Progenitor cell of endocrine pancreas (in vitro differentiated cells): ENCODE results near the gene LCE6A. TPM values are rescaled to one million over a fixed set of nuclear protein-coding genes. Genes with fewer than 3 reads are reported as not detected.

Experiments used
- DNase-seq: peaks from one replicate; pipeline ENCODE4 v3.0.0; 2021; ENCODE audit warnings: low spot score; ENCODE audit not compliant: unreplicated experiment
- H3K27ac Mint-ChIP-seq: 2 replicates; pipeline ENCODE4 v1.8.0; 2021; ENCODE audit warnings: mild to moderate bottlenecking, moderate library complexity, mixed read lengths
- H3K27me3 Mint-ChIP-seq: 2 replicates; pipeline ENCODE4 v1.8.0; 2021; ENCODE audit warnings: mixed read lengths
- H3K36me3 Mint-ChIP-seq: 2 replicates; pipeline ENCODE4 v1.8.0; 2022; ENCODE audit warnings: mixed read lengths; ENCODE audit not compliant: insufficient read depth
- H3K4me1 Mint-ChIP-seq: 2 replicates; pipeline ENCODE4 v1.8.0; 2021; ENCODE audit warnings: low read depth, mixed read lengths
- H3K4me3 Mint-ChIP-seq: 2 replicates; pipeline ENCODE4 v1.8.0; 2021; ENCODE audit warnings: low read depth, mild to moderate bottlenecking, moderate library complexity, mixed read lengths
- H3K9me3 Mint-ChIP-seq: 2 replicates; pipeline ENCODE4 v1.8.0; 2021; ENCODE audit warnings: low read depth, mixed read lengths
- total RNA-seq: library from RNA; stranded (reverse); gene quantifications from 2 replicates; pipeline ENCODE4 v1.2.1, GENCODE V29; 2021
- TF ChIP-seq, protein P1 (sequence below): fragments of 200-600 bp; sonication (generic); IDR thresholded peaks from one replicate; pipeline ENCODE4 v1.5.0; 2021; ENCODE audit warnings: antibody characterized with exemption, mild to moderate bottlenecking; ENCODE audit not compliant: unreplicated experiment

The LCE6A gene
- total RNA-seq, 1 donor from 2014 or later, result not detected

DNA sequence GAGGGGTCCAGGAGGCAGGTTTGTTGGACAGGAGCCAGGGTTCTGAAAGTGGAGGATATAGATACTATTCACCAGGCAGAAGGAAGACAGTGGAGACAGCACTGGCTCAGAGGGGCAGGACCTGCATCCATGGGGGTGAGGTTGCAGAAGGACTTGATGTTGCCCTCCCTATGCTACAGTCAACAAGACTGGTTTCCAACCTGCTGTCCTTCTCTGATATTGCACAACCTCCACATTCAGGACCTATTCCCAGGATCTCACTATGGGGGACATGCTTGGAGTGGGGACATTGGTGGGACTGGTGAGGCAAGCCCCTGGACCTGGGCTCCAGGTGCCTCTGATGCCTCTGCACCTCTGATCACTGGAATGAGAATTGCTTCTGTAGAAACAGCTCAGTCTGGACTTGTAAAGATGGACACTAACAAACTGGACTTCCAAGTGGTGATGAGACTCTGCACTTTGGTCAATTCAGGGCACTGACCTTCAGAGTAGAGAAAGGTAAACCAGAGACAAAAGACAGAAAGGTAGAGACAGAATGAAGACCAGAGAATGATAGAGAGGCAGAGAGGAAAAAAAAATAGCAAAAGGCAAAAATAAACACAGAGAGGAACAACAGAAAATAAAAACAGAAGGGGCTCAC lies 37.0 kb downstream of the LCE6A start:
- Mint-ChIP-seq H3K36me3 (no peaks in the 10 kb centered on the region), H3K27ac (no peak overlapping the region), H3K4me1 (no peaks in the 10 kb centered on the region), H3K27me3 (no peaks in the 10 kb centered on the region), H3K4me3 (no peak overlapping the region), H3K9me3 (peaks cover 37% of the 10 kb centered on the region)
- DNase-seq, result no peak
- TF ChIP-seq, protein P1, sequence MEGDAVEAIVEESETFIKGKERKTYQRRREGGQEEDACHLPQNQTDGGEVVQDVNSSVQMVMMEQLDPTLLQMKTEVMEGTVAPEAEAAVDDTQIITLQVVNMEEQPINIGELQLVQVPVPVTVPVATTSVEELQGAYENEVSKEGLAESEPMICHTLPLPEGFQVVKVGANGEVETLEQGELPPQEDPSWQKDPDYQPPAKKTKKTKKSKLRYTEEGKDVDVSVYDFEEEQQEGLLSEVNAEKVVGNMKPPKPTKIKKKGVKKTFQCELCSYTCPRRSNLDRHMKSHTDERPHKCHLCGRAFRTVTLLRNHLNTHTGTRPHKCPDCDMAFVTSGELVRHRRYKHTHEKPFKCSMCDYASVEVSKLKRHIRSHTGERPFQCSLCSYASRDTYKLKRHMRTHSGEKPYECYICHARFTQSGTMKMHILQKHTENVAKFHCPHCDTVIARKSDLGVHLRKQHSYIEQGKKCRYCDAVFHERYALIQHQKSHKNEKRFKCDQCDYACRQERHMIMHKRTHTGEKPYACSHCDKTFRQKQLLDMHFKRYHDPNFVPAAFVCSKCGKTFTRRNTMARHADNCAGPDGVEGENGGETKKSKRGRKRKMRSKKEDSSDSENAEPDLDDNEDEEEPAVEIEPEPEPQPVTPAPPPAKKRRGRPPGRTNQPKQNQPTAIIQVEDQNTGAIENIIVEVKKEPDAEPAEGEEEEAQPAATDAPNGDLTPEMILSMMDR, result no peak

- Mint-ChIP-seq H3K27ac (no peak overlapping the region), H3K9me3 (peaks cover 37% of the 10 kb centered on the region), H3K27me3 (no peaks in the 10 kb centered on the region), H3K36me3 (no peaks in the 10 kb centered on the region), H3K4me3 (no peak overlapping the region), H3K4me1 (no peaks in the 10 kb centered on the region)
- TF ChIP-seq, protein P1, result no peak
- DNase-seq, result no peak
Observed at GRCh38 chr1:152880316-152880715, 37.7 kb downstream of the LCE6A start.

- Mint-ChIP-seq H3K4me1 (no peaks in the 10 kb centered on the region), H3K27me3 (no peaks in the 10 kb centered on the region), H3K9me3 (peaks cover 43% of the 10 kb centered on the region), H3K4me3 (no peak overlapping the region), H3K36me3 (no peaks in the 10 kb centered on the region), H3K27ac (no peak overlapping the region)
- DNase-seq, result no peak
- TF ChIP-seq, protein P1, result no peak
Observed at GRCh38 chr1:152880907-152881306, 38.3 kb downstream of the LCE6A start.

DNA sequence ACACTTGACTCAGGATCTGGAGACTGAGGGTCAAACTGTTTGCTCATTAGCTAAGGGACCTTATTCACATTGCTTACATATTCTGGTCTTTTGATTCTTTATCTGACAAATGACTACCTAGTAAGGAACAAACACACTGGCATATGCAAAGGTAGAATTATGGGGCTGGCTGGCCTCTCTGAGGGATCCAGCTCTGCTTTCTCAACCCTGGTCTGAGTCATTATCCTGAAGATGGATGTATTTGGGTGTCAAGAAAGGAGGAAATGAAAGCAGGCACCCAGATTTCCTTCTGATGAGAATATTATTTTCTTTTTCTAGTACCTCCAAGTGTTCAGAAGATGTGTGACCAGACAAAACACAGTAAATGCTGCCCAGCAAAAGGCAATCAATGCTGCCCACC lies 41.4 kb downstream of the LCE6A start:
- DNase-seq, result no peak
- no peaks in the 10 kb centered on the region for H3K27me3 Mint-ChIP-seq
- H3K9me3 Mint-ChIP-seq, result peaks cover 47% of the 10 kb centered on the region
- TF ChIP-seq, protein P1, result no peak
- no peaks in the 10 kb centered on the region for H3K36me3 Mint-ChIP-seq
- no peak overlapping the region for H3K4me3 Mint-ChIP-seq
- no peak overlapping the region for H3K27ac Mint-ChIP-seq
- no peaks in the 10 kb centered on the region for H3K4me1 Mint-ChIP-seq

- no peaks in the 10 kb centered on the region for H3K4me1 Mint-ChIP-seq
- H3K9me3 Mint-ChIP-seq, result peaks cover 49% of the 10 kb centered on the region
- no peaks in the 10 kb centered on the region for H3K27me3 Mint-ChIP-seq
- no peak overlapping the region for H3K27ac Mint-ChIP-seq
- TF ChIP-seq, protein P1, result no peak
- DNase-seq, result no peak
- no peaks in the 10 kb centered on the region for H3K36me3 Mint-ChIP-seq
- no peak overlapping the region for H3K4me3 Mint-ChIP-seq
Observed at GRCh38 chr1:152884506-152884905, 41.9 kb downstream of the LCE6A start.
